Spleen (tissue), 7 donors: ENCODE results near the gene SNRPE.

Experiments used
- CTCF ChIP-seq, 11 experiments: fragments of 200-600 bp in 7 of 11; fragments of 450-650 bp in 4 of 11; sonication (generic) in 4 of 11; IDR thresholded peaks in 8 of 11; conservative IDR thresholded peaks in 3 of 11; 1 replicate in 7 of 11; 2 replicates in 4 of 11; pipeline versions ENCODE4 v1.4.0 to v1.8.0; 2016 to 2021; ENCODE audit warnings: antibody characterized with exemption in 11 of 11, inconsistent platforms in 4 of 11, mild to moderate bottlenecking in 1 of 11
- POLR2A ChIP-seq, 3 donors: fragments of 450-650 bp; IDR thresholded peaks; one replicate each; pipeline ENCODE4 v1.5.1; 2017; ENCODE audit warnings: antibody characterized with exemption in 3 of 3, mild to moderate bottlenecking in 1 of 3
- donor health status: DM: no; HTN: no; CAD: no; lungs with moderate emphysema.
- donor health status: DM: no; HTN: no; CAD: no.
- donor health status: DM: no; HTN: no; CAD: no.

- TF ChIP-seq POLR2A (IDR thresholded peaks at IDR 0.05) (no peak), CTCF (IDR thresholded peaks at IDR 0.05 in 8 of 11, conservative IDR thresholded peaks at IDR 0.05 in 3 of 11) (no peak)
Observed at GRCh38 chr1:203858055-203858454, 3.3 kb upstream of the SNRPE start.
